GM12865 (cell line): ENCODE data around the gene BHLHE23.

Source experiments
- DNase-seq: peaks from one replicate; pipeline ENCODE4 v3.0.0; 2010; ENCODE audit warnings: low read depth
- H3K4me3 ChIP-seq: 2 replicates; pipeline ENCODE4 v1.5.1; 2011; ENCODE audit warnings: mild to moderate bottlenecking, low read depth, low read length, control low read depth
- TF ChIP-seq, protein P1 (sequence below): IDR thresholded peaks from 2 replicates; pipeline ENCODE4 v1.5.1; 2011; ENCODE audit warnings: low read length, control low read depth, low read depth, inconsistent platforms; ENCODE audit not compliant: insufficient read depth; ENCODE audit errors: missing control alignments

The BHLHE23 gene

DNA sequence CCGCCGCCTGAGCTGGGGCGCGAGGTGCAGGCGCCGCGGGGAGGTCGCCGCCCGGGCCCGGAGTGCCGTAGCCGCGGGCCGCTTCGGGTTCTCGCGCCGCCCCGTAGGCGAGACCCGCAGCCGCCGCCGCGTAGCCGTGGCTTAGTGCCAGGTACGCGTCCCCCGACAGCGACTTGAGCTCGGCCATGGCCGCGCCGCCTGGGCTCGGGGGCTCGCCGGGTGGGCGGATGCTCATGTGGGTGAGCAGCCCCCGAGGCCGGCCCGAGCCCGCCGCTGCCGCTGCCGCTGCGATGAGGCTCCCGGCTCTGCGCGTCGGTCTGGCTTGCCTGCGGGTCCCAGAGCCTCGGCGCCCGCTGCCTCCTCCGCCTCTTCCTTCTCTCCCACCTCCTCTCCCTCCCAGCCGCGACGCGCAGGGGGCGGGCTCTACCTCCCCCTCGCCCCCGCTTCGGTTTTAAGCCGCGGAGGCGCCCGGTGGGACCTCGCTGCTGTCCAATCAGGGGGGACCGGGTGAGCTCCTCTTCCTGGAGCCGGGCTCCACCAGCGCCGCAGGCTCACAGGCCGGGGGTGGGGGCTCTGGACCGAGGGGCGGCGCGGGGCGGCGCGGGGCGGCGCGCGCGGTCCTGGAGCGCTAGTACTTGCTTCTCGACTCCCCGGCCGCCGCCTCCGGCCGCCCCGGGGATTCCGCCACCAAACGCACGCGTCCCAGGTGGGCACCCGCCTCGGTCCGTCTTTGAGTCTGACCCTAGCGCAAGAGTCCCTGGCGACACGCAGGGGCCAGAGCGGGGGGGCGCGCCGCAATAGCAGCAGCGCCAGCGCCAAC, at the start of gene BHLHE23:
Gene BHLHE23, minus strand, starts transcription at position 425 of the 820 bp plus-strand sequence. Its CDS starts 190 bp downstream, at position 235.
- TF ChIP-seq, protein P1, sequence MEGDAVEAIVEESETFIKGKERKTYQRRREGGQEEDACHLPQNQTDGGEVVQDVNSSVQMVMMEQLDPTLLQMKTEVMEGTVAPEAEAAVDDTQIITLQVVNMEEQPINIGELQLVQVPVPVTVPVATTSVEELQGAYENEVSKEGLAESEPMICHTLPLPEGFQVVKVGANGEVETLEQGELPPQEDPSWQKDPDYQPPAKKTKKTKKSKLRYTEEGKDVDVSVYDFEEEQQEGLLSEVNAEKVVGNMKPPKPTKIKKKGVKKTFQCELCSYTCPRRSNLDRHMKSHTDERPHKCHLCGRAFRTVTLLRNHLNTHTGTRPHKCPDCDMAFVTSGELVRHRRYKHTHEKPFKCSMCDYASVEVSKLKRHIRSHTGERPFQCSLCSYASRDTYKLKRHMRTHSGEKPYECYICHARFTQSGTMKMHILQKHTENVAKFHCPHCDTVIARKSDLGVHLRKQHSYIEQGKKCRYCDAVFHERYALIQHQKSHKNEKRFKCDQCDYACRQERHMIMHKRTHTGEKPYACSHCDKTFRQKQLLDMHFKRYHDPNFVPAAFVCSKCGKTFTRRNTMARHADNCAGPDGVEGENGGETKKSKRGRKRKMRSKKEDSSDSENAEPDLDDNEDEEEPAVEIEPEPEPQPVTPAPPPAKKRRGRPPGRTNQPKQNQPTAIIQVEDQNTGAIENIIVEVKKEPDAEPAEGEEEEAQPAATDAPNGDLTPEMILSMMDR, result no peak
- DNase-seq, result no peak
- no peak within 1 kb of the TSS; the same call in 1 of the 2 replicates for H3K4me3 ChIP-seq

- DNase-seq, result no peak
- TF ChIP-seq, protein P1, result no peak
These were observed 48.9 kb upstream of the BHLHE23 start for GRCh38 chr20:63055575-63056235.

DNA sequence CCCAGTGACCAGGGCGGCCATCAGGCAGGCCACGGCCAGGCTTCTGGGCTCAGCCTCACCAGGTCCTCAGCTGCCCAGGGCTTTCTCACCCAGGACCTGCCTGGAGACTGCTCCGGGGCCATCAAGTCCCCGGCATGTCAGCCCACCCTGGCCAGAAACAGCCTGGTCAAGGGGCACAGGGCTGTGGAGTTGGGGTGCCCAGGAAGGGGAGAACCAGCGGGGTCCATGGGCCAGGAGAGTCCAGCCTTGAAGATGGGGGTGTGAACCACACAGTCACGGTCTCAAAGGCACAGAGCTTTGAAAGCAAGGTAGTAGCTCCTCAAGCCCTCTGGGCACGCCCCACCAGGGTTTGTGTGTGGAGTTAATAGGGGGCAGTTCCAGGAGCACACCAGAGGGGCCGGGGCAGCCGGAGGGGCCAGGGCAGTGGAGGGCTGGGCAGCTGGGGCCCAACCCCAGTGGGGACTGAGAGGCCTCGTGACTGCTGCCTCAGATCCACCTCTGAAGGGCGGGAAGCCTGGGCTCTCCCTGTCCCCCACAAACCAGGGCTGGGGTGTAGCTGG, 48.0 kb upstream of the BHLHE23 start:
- TF ChIP-seq, protein P1, result no peak
- DNase-seq, result no peak

More at GRCh38 chr20:63055575-63056235, 48.9 kb upstream of the BHLHE23 start:
- H3K4me3 ChIP-seq, result no peak overlapping the region

DNA sequence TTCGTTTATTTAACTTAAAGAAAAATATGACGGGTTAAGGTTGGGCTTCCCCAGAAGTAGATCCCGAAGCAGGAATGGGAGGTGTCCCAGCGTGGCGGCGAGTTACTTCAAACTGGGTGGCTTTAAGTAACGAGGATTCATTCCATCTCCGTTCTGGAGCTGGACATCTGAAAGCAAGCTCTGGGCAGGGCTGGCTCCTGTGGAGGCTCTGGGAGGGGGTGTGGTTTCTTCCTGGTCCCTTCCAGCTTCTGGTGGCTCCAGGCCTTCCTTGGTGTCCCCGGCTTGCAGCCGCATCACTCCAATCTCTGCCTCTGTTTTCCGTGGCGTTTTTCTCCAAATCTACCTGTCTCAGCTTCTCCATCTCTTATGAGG, 47.3 kb upstream of the BHLHE23 start:
- no peak for DNase-seq
- TF ChIP-seq, protein P1, result no peak

More for the DNA sequence above, 48.0 kb upstream of the BHLHE23 start:
- H3K4me3 ChIP-seq, result no peak overlapping the region

DNA sequence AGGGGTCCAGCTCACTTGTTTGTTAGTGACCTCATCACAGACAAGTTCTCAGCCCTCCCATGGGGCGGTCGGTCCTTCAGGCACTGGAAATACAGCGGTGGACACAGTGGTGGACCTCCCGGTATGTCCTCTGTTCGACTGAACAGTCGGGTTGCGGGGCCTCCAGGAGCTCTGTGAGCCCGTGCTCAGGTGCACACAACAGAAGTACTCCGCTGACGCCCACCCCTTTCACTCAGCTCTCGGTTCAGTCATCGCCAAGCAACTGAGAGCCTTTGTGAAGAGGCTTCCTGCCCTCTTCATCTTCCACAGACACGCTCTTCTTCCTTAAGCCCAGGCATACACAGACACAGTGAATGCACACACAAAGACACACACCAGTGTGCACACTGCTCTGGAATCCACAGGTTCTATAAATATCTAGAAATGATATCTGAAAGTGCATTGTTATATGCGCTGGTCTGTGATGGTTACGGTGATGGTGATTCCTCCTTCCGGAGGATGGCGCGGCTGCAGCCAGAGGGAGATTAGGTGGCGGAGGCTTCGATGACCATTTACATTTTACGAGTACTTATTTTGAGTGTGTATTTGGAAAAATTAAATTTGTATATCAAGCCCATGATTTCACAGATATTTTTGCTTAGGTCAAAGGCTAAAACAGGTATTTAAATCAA, 46.8 kb upstream of the BHLHE23 start:
- DNase-seq, result no peak
- TF ChIP-seq, protein P1, result no peak
- no peak overlapping the region for H3K4me3 ChIP-seq

More for the DNA sequence above, 47.3 kb upstream of the BHLHE23 start:
- no peak overlapping the region for H3K4me3 ChIP-seq

GRCh38 chr20:63052571-63053431, 46.0 kb upstream of the BHLHE23 start:
- no peak for DNase-seq
- TF ChIP-seq, protein P1, result no peak
- no peak overlapping the region for H3K4me3 ChIP-seq
